Fibroblast of pulmonary artery (primary cell): ENCODE measurements around the gene SDCCAG8.

ENCODE experiments used
- DNase-seq: peaks from one replicate; pipeline ENCODE4 v3.0.0-alpha.2; 2010; ENCODE audit warnings: low read depth
- H3K4me3 ChIP-seq: replicated peaks from 2 replicates; pipeline ENCODE4 v1.5.1; 2011; ENCODE audit warnings: low read depth, mild to moderate bottlenecking, control low read depth, low read length, moderate library complexity
- TF ChIP-seq, protein P1 (sequence below): IDR thresholded peaks from 2 replicates; pipeline ENCODE4 v1.5.1; 2011; ENCODE audit warnings: mild to moderate bottlenecking, control low read depth, low read length, inconsistent platforms; ENCODE audit errors: missing control alignments

Gene SDCCAG8

DNA sequence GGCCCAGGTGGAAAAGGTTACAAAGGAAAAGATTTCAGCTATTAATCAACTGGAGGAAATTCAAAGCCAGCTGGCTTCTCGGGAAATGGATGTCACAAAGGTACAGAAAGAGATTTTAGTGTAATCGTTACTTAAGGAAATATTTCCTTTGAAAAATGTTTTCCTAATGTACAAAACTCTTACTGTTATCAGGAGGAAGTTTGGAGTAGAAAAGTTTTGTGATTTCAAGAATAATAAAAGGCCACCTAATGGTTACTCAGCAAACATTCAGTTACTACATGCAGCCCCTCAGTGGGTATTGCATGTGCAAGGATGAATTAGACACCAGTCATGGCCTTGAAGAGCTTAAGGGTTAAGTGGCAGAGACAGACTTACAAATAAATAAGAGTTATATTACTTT is 85.2 kb downstream of the SDCCAG8 start:
- peak; percentile 21 for DNase-seq
- TF ChIP-seq, protein P1, sequence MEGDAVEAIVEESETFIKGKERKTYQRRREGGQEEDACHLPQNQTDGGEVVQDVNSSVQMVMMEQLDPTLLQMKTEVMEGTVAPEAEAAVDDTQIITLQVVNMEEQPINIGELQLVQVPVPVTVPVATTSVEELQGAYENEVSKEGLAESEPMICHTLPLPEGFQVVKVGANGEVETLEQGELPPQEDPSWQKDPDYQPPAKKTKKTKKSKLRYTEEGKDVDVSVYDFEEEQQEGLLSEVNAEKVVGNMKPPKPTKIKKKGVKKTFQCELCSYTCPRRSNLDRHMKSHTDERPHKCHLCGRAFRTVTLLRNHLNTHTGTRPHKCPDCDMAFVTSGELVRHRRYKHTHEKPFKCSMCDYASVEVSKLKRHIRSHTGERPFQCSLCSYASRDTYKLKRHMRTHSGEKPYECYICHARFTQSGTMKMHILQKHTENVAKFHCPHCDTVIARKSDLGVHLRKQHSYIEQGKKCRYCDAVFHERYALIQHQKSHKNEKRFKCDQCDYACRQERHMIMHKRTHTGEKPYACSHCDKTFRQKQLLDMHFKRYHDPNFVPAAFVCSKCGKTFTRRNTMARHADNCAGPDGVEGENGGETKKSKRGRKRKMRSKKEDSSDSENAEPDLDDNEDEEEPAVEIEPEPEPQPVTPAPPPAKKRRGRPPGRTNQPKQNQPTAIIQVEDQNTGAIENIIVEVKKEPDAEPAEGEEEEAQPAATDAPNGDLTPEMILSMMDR, result no peak
- no peak overlapping the region for H3K4me3 ChIP-seq

DNA sequence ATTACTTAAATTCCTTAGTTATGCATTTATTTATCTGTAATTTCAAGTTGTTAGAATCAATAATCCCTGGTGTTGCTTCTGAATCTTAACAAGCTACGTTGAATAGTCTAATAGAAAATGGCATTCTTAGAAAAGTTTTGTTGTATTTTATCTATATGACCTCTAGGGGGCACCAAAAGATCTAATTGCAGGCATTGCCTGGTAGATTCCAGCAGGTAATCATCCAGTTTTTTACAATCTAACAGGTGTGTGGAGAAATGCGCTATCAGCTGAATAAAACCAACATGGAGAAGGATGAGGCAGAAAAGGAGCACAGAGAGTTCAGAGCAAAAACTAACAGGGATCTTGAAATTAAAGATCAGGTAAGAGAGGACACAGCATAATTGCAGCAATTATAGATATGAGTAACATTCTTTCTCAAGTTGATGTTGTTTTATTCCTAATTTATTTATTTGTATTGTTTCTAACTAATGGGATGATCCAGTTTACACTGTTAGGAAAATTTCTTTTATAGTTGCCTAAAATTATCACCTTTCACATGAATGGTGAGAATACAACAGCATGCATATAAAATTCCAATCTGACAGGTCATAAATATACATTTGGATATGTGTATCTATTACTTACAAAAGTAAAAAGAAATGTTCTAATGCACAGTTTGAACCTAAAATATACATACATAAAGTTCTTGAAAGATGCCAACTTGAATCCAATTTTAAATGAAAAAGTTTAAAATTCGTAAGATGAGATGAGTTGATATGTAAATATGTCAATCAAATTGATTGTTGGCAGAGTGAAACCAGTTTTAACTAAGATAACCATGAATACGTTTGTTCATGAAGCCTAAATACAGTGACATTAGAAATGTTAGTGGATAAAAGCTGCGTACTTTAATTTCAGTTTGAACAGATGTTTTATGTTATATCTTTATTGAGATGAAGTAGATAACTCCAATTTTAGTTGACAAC is 88.4 kb downstream of the SDCCAG8 start:
- DNase-seq, result peak; percentile 57
- no peak overlapping the region for H3K4me3 ChIP-seq
- TF ChIP-seq, protein P1, result peak; percentile 57

DNA sequence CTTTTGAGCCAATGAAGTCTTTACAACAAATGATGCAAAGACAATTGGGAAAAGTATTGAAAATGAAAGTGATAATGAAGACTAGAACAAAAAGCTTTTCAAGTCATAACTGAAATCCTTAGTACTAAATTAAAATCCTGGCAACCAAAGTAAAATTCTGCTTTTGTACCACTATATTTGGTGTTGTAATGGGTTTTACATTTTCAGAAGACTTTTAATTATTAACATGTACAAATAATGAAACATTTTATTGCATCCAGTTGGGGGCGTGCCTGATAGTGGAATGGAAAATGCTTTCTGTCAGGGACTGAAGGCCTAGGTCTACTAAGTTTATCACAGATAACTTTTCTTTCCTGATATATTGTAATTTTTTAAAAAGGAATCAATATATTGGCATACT is 89.4 kb downstream of the SDCCAG8 start:
- H3K4me3 ChIP-seq, result no peak overlapping the region
- TF ChIP-seq, protein P1, result peak; percentile 13

DNA sequence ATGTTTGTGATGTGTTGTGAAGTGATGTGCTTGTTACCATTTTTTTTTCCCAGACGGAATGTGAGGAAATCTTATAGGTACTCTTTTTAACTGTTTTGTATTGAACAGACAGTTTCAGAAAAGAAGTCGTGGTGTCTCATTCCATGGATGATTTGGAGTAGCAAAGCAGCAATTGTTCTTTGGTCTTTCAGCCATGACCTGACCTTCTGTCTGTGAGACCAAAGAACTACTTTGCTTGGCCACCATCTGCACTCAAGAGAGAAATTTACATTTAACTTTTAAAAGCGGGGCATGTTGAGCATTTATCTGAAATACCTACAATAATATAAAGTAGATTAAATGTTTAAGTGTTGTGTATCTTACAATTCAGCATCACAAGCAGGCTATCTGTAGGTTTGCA is 90.2 kb downstream of the SDCCAG8 start:
- DNase-seq, result no peak
- TF ChIP-seq, protein P1, result no peak
- H3K4me3 ChIP-seq, result no peak overlapping the region

More for the DNA sequence above, 89.4 kb downstream of the SDCCAG8 start:
- peak; percentile 18 for DNase-seq

DNA sequence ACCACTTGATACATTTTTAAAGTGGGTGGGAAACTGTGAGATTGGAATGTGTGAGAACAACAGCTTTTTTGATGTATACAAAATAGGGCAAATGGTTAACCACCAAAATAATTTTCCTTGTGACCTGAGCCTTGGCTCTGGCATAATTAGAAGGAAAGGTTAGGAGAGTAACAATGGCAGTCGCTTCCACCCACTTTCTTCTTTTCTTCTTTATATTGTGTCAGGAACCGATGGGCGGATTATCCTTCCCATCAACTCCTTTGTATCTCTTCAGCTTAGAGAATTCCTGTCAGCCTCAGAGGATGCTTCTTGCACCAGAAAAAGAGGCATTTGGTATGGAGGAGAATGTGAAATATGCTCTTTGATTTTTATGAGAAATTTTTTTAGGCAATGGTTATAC is 90.6 kb downstream of the SDCCAG8 start:
- TF ChIP-seq, protein P1, result no peak
- H3K4me3 ChIP-seq, result no peak overlapping the region
- DNase-seq, result no peak

DNA sequence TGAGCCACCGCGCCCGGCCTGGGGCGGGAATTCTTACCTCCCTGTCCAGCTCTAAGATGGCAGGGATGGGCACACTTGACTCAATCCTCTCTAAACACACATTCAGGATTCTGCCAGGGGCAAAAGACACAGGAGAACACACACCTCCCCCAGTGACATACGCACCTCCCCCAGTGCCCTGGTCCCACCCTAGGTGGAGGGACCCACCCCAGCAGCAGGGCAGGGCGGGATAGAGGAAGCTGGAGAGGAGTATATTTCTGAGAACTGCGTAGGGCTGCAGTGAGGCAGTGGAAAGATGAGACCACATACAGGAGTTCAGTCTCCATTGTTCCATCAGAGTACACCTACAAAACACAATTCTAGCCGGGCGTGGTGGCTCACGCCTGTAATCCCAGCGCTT is 92.5 kb downstream of the SDCCAG8 start:
- H3K4me3 ChIP-seq, result no peak overlapping the region
- TF ChIP-seq, protein P1, result no peak
- no peak for DNase-seq
